Adrenal gland (tissue), 12 donors: ENCODE data around the gene PLA2G4D. TPM values are rescaled to one million over a fixed set of nuclear protein-coding genes. Genes with fewer than 3 reads are reported as not detected.

ENCODE experiments used
- DNase-seq, 7 donors: peaks; one replicate each; pipeline ENCODE4 v3.0.0-alpha.2; 2019 to 2020
- H3K27ac ChIP-seq, 5 donors: fragments of 200-600 bp; sonication (generic) in 4 of 5; 1 replicate in 3 of 5; 2 replicates in 2 of 5; pipeline versions ENCODE4 v1.5.1 to v1.8.0; 2016 to 2020; ENCODE audit warnings: mild to moderate bottlenecking in 1 of 5
- H3K27me3 ChIP-seq: fragments of 200-600 bp; 2 replicates; pipeline ENCODE4 v1.8.0; 2021
- H3K36me3 ChIP-seq, 2 donors: fragments of 200-600 bp; replicated peaks in 1 of 2; 1 replicate in 1 of 2; 2 replicates in 1 of 2; pipeline versions ENCODE4 v1.5.1 to v1.8.0; 2018 to 2022
- H3K4me1 ChIP-seq, 2 donors: fragments of 200-600 bp; replicated peaks in 1 of 2; 1 replicate in 1 of 2; 2 replicates in 1 of 2; pipeline versions ENCODE4 v1.5.1 to v1.8.0; 2018 to 2021
- H3K4me3 ChIP-seq, 4 donors: fragments of 200-600 bp; sonication (generic) in 3 of 4; one replicate each; pipeline ENCODE4 v1.5.1; 2016 to 2018
- H3K9me3 ChIP-seq, 3 donors: fragments of 200-600 bp; sonication (generic) in 1 of 3; replicated peaks in 1 of 3; 1 replicate in 2 of 3; 2 replicates in 1 of 3; pipeline versions ENCODE4 v1.5.1 to v1.8.0; 2016 to 2021
- CTCF ChIP-seq, 6 experiments: fragments of 450-650 bp in 4 of 6; fragments of 200-600 bp in 2 of 6; sonication (generic) in 1 of 6; IDR thresholded peaks; 1 replicate in 5 of 6; 2 replicates in 1 of 6; pipeline versions ENCODE4 v1.5.1 to v1.8.0; 2016 to 2021; ENCODE audit warnings: antibody characterized with exemption in 6 of 6, mild to moderate bottlenecking in 2 of 6, moderate library complexity in 1 of 6
- POLR2A ChIP-seq, 2 donors: fragments of 450-650 bp; IDR thresholded peaks; one replicate each; pipeline ENCODE4 v1.6.1; 2017; ENCODE audit warnings: antibody characterized with exemption in 2 of 2, mild to moderate bottlenecking in 2 of 2, moderate library complexity in 1 of 2
- WGBS, 4 donors: extraction: QIAGEN DNeasy Blood & Tissue Kit in 2 of 4; methylation state at CpG; one replicate each; pipeline versions ENCODE4 v1.1.5 to v1.1.7; 2013 to 2017; 5-methylcytosine and 5-hydroxymethylcytosine counted together
- intact Hi-C, 2 donors: fragments of 100-400 bp; cut with DNase I; formaldehyde crosslinking; loops; one replicate each; pipeline versions ENCODE4 v1.14.1 to v1.15.0; 2022 to 2023
- polyA plus RNA-seq, 3 donors: library from polyadenylated mRNA; stranded (reverse); fragments of 200-250 nt in 2 of 3; fragments of 350-450 nt in 1 of 3; fragmentation: Illumina TruSeq in 1 of 3; extraction: RNeasy Lipid Tissue Mini Kit (QIAGEN cat#74804) in 1 of 3; gene quantifications; one replicate each; pipeline ENCODE4 v1.2.3, GENCODE V29; 2013 to 2014
- total RNA-seq, 9 donors: library from RNA; depleted of rRNA in 4 of 9; stranded (reverse); fragments of >200 nt in 4 of 9; fragments of 120-200 nt in 1 of 9; fragmentation: NEBNext Ultra II Directional in 1 of 9; extraction: Animal tissue kit (Norgen Biotek cat#: 25700) in 1 of 9; gene quantifications; one replicate each; pipeline versions ENCODE4 v1.1.0 to v1.2.4, GENCODE V29; 2013 to 2023
- donor health status: healthy with polysubstance abuse.
- donor health status: Bipolar disorder and iron deficiency.
- donor health status: DM: yes; HTN: yes; CAD: no.
- donor health status: DM: no; HTN: no; CAD: no.
- donor health status: DM: no; HTN: no; CAD: no.
- donor health status: DM: yes; HTN: yes; CAD: no.

The PLA2G4D gene
- total and polyA plus RNA-seq, 12 donors = 0.07 to 1.2 (median 0.23) TPM; not detected in 2

DNA sequence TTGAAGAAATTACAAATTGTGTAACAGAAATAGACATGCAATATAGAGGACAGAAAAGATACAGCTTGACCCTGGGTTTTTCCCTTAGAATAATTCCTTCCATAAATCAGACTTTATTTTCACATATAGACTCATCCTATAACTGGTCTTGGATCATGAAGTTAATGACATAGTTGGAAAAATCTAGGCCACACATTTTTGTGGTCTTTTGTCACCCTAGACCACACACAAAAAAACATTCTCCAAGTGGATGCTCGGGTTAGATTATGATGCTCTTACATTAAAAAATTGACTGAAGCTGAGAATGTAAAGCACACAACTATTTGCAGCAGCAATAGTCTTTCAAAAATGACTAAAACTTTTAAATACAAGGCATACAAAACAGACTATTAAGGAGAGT is 7.5 kb upstream of the PLA2G4D start:
- Histone ChIP-seq H3K36me3 (no peaks in the 10 kb centered on the region), H3K27ac (no peak overlapping the region), H3K4me3 (no peak overlapping the region), H3K27me3 (no peaks in the 10 kb centered on the region), H3K4me1 (no peaks in the 10 kb centered on the region), H3K9me3 (no peaks in the 10 kb centered on the region)
- intact Hi-C loops = no loop called here
- no peak for DNase-seq
- TF ChIP-seq CTCF (IDR thresholded peaks at IDR 0.05) (no peak), POLR2A (IDR thresholded peaks at IDR 0.05) (no peak)
- 81 to 86% (median 81%) methylated on average over 1 of the region's 1 CpG for WGBS, 4 donors

- 63 to 79% (median 71%) methylated on average over 8 of the region's 8 CpGs for WGBS, 4 donors
- DNase-seq = no peak
- no peak for TF ChIP-seq POLR2A (IDR thresholded peaks at IDR 0.05)
- no peak for TF ChIP-seq CTCF (IDR thresholded peaks at IDR 0.05)
- H3K4me1 ChIP-seq = no peaks in the 10 kb centered on the region
- no peaks in the 10 kb centered on the region for H3K27me3 ChIP-seq
- intact Hi-C loops = no loop called here
- no peak overlapping the region for H3K4me3 ChIP-seq
- no peaks in the 10 kb centered on the region for H3K36me3 ChIP-seq
- H3K9me3 ChIP-seq = no peaks in the 10 kb centered on the region
- no peak overlapping the region for H3K27ac ChIP-seq
Observed at GRCh38 chr15:42100021-42100800, 5.8 kb upstream of the PLA2G4D start.

DNA sequence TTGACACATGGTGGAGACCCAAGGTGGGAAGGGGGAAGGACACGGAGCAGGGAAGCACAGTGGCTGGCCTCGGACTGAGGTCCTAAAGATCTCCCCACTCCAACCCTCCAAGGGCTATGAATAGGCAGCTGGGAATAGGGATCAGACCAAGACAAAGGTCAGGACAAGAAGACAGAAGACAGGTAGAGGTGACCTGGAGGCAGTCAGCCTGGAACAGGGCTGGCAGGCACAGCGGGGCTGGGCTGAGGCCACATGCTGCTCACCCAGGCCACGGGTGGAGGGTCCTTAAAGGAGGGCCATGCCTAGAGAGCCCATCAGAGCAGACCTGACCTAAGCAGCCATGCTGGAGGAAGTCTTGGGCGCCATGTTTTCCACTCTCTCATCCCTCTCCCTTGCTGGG is 2.7 kb upstream of the PLA2G4D start:
- Histone ChIP-seq H3K9me3 (no peaks in the 10 kb centered on the region), H3K36me3 (no peaks in the 10 kb centered on the region), H3K27ac (no peak overlapping the region), H3K4me1 (no peaks in the 10 kb centered on the region), H3K4me3 (no peak overlapping the region), H3K27me3 (no peaks in the 10 kb centered on the region)
- 84 to 90% (median 86%) methylated on average over 4 to 5 of the region's 5 CpGs for WGBS, 4 donors
- TF ChIP-seq CTCF (IDR thresholded peaks at IDR 0.05) (no peak), POLR2A (IDR thresholded peaks at IDR 0.05) (no peak)
- intact Hi-C loops = no loop called here
- DNase-seq = no peak

- no peaks in the 10 kb centered on the region for H3K4me1 ChIP-seq
- 89 to 100% (median 92%) methylated on average over 4 to 7 of the region's 7 CpGs for WGBS, 4 donors
- no peak overlapping the region for H3K27ac ChIP-seq
- no peak for DNase-seq
- H3K36me3 ChIP-seq = no peaks in the 10 kb centered on the region
- H3K27me3 ChIP-seq = no peaks in the 10 kb centered on the region
- intact Hi-C loops = no loop called here
- H3K9me3 ChIP-seq = no peaks in the 10 kb centered on the region
- H3K4me3 ChIP-seq = no peak overlapping the region
- TF ChIP-seq CTCF (IDR thresholded peaks at IDR 0.05) = no peak
- TF ChIP-seq POLR2A (IDR thresholded peaks at IDR 0.05) = no peak
Observed at GRCh38 chr15:42093966-42094365, 396 bp downstream of the PLA2G4D start.
